IMR-90 (cell line): ENCODE data around the gene ZC2HC1C. TPM values are rescaled to one million over a fixed set of nuclear protein-coding genes. Genes with fewer than 3 reads are reported as not detected.

Experiments
- ATAC-seq: fragments of 200-7000 bp; cut with Tn5 transposase; 2 replicates; pipeline ENCODE4 v1.9.1; 2020; ENCODE audit warnings: low read depth, mild to moderate bottlenecking, moderate library complexity
- BruUV-seq: library from RNA; stranded (reverse); fragments of 400-500 nt; replicated peaks from 2 replicates; lab custom pipeline; 2021; lab: Mats Ljungman, UMichigan
- CTCF ChIA-PET: fragments of 300-600 bp; formaldehyde crosslinking; extraction: SDS; loops from one replicate; lab custom pipeline; 2021; ENCODE audit warnings: antibody characterized with exemption; lab: Yijun Ruan, JAX
- POLR2A ChIA-PET: fragments of 300-600 bp; sonication (Branson Sonifier 250); formaldehyde crosslinking; loops from one replicate; lab custom pipeline; 2022; ENCODE audit warnings: antibody characterized with exemption; ENCODE audit not compliant: unreplicated experiment; lab: Charles Lee
- DNase-seq: peaks from one replicate; pipeline ENCODE4 v3.0.0; 2013
- H2AFZ ChIP-seq: replicated peaks from 2 replicates; pipeline ENCODE3; 2013; ENCODE audit warnings: low read length, mild to moderate bottlenecking; ENCODE audit not compliant: poor library complexity
- H2AK5ac ChIP-seq: 2 replicates; pipeline ENCODE4 v1.6.1; 2013; ENCODE audit warnings: low read depth, low read length, inconsistent platforms
- H2AK9ac ChIP-seq: replicated peaks from 2 replicates; pipeline ENCODE3; 2013; ENCODE audit warnings: mild to moderate bottlenecking, low read depth, low read length, moderate library complexity; ENCODE audit not compliant: poor library complexity
- H2BK120ac ChIP-seq: 2 replicates; pipeline ENCODE4 v1.6.1; 2013; ENCODE audit warnings: low read depth, low read length, inconsistent platforms
- H2BK15ac ChIP-seq: 3 replicates; pipeline ENCODE4 v1.6.1; 2013; ENCODE audit warnings: low read depth, low read length, inconsistent platforms
- H2BK20ac ChIP-seq: 2 replicates; pipeline ENCODE4 v1.6.1; 2013; ENCODE audit warnings: low read depth, mild to moderate bottlenecking, inconsistent platforms, low read length, moderate library complexity
- H2BK5ac ChIP-seq: 2 replicates; pipeline ENCODE4 v1.6.1; 2013; ENCODE audit warnings: mild to moderate bottlenecking, low read depth, low read length, inconsistent platforms; ENCODE audit not compliant: poor library complexity, severe bottlenecking
- H3K14ac ChIP-seq: replicated peaks from 2 replicates; pipeline ENCODE4 v1.6.1; 2013; ENCODE audit warnings: low read depth, low read length, inconsistent platforms
- H3K18ac ChIP-seq: 2 replicates; pipeline ENCODE4 v1.6.1; 2013; ENCODE audit warnings: low read depth, low read length, control low read depth
- H3K23ac ChIP-seq: 2 replicates; pipeline ENCODE4 v1.6.1; 2013; ENCODE audit warnings: low read depth, low read length, inconsistent platforms
- H3K27ac ChIP-seq: 2 replicates; pipeline ENCODE4 v1.5.1; 2013; ENCODE audit warnings: mild to moderate bottlenecking, control low read depth, low read length; ENCODE audit not compliant: insufficient read depth
- H3K27me3 ChIP-seq: 2 replicates; pipeline ENCODE4 v1.6.1; 2013; ENCODE audit warnings: low read length; ENCODE audit not compliant: control insufficient read depth, insufficient read depth
- H3K36me3 ChIP-seq: 2 replicates; pipeline ENCODE4 v1.6.1; 2013; ENCODE audit warnings: low read length, mixed read lengths; ENCODE audit not compliant: control insufficient read depth, insufficient read depth
- H3K4ac ChIP-seq: 2 replicates; pipeline ENCODE4 v1.6.1; 2013; ENCODE audit warnings: low read depth, low read length, inconsistent platforms
- H3K4me1 ChIP-seq: 2 replicates; pipeline ENCODE4 v1.6.1; 2013; ENCODE audit warnings: low read length, mixed read lengths; ENCODE audit not compliant: control insufficient read depth, insufficient read depth
- H3K4me2 ChIP-seq: 2 replicates; pipeline ENCODE4 v1.6.1; 2013; ENCODE audit warnings: low read depth, mild to moderate bottlenecking, control low read depth, low read length, moderate library complexity
- H3K4me3 ChIP-seq: 2 replicates; pipeline ENCODE4 v1.5.1; 2013; ENCODE audit warnings: low read depth, mild to moderate bottlenecking, control low read depth, low read length, moderate library complexity; ENCODE audit not compliant: insufficient read depth
- H3K56ac ChIP-seq: 2 replicates; pipeline ENCODE4 v1.6.1; 2013; ENCODE audit warnings: low read length, inconsistent platforms; ENCODE audit not compliant: insufficient read depth; ENCODE audit errors: extremely low read depth
- H3K79me1 ChIP-seq, 2 experiments: 2 replicates each; pipeline ENCODE4 v1.6.1; 2013; ENCODE audit warnings: low read length in 2 of 2, inconsistent platforms in 1 of 2, low read depth in 1 of 2
- H3K9ac ChIP-seq: 2 replicates; pipeline ENCODE4 v1.6.1; 2013; ENCODE audit warnings: low read depth, low read length, control low read depth
- H3K9me1 ChIP-seq: 2 replicates; pipeline ENCODE4 v1.6.1; 2013; ENCODE audit warnings: low read length, inconsistent platforms; ENCODE audit not compliant: insufficient read depth
- H3K9me3 ChIP-seq: 2 replicates; pipeline ENCODE4 v1.6.1; 2013; ENCODE audit warnings: low read length; ENCODE audit not compliant: control insufficient read depth, insufficient read depth
- H4K20me1 ChIP-seq: 2 replicates; pipeline ENCODE4 v1.6.1; 2013; ENCODE audit warnings: low read length, inconsistent platforms; ENCODE audit not compliant: insufficient read depth
- H4K5ac ChIP-seq: 2 replicates; pipeline ENCODE4 v1.6.1; 2013; ENCODE audit warnings: mild to moderate bottlenecking, low read depth, low read length, control low read depth
- H4K8ac ChIP-seq, 2 experiments: 2 replicates each; pipeline ENCODE4 v1.6.1; 2013; ENCODE audit warnings: low read depth in 2 of 2, low read length in 2 of 2, control low read depth in 1 of 2, inconsistent platforms in 1 of 2
- H4K91ac ChIP-seq: 2 replicates; pipeline ENCODE4 v1.6.1; 2013; ENCODE audit warnings: low read depth, low read length, inconsistent platforms; ENCODE audit not compliant: insufficient read depth
- BHLHE40 ChIP-seq: fragments of 150-350 bp; IDR thresholded peaks from 2 replicates; pipeline ENCODE4 v1.6.1; 2016; ENCODE audit warnings: mild to moderate bottlenecking, low read depth, low read length
- CEBPB ChIP-seq: IDR thresholded peaks from 2 replicates; pipeline ENCODE4 v1.6.1; 2012; ENCODE audit warnings: low read depth, low read length, improper control_type of control experiment
- CHD1 ChIP-seq: IDR thresholded peaks from 2 replicates; pipeline ENCODE4 v1.6.1; 2012; ENCODE audit warnings: low read depth, low read length, improper control_type of control experiment
- FOS ChIP-seq: fragments of 150-350 bp; IDR thresholded peaks from 2 replicates; pipeline ENCODE4 v1.6.1; 2016; ENCODE audit warnings: low read depth, low read length
- MAFK ChIP-seq: IDR thresholded peaks from 2 replicates; pipeline ENCODE4 v1.6.1; 2012; ENCODE audit warnings: low read depth, low read length, improper control_type of control experiment
- MAZ ChIP-seq: IDR thresholded peaks from 2 replicates; pipeline ENCODE4 v1.6.1; 2012; ENCODE audit warnings: low read depth, mild to moderate bottlenecking, low read length, improper control_type of control experiment, moderate library complexity, borderline replicate concordance
- MXI1 ChIP-seq: IDR thresholded peaks from 2 replicates; pipeline ENCODE4 v1.6.1; 2012; ENCODE audit warnings: low read depth, mild to moderate bottlenecking, low read length, moderate library complexity, borderline replicate concordance
- NFE2L2 ChIP-seq: fragments of 150-350 bp; IDR thresholded peaks from 2 replicates; pipeline ENCODE4 v1.6.1; 2016; ENCODE audit warnings: low read depth, mild to moderate bottlenecking, low read length
- POLR2A ChIP-seq: IDR thresholded peaks from 2 replicates; pipeline ENCODE4 v1.6.1; 2012; ENCODE audit warnings: mild to moderate bottlenecking, low read depth, low read length
- WGBS, 2 experiments: methylation state at CpG; one replicate each; pipeline versions ENCODE4 v1.1.5 to v1.1.7; 2013; ENCODE audit warnings: missing lambda C conversion rate in 2 of 2; ENCODE audit not compliant: insufficient read length in 1 of 2; ENCODE audit errors: extremely low coverage in 2 of 2; 5-methylcytosine and 5-hydroxymethylcytosine counted together
- dilution Hi-C: fragments of 300-500 bp; cut with HindIII; formaldehyde crosslinking; loops from one replicate; pipeline ENCODE4 v1.14.3; 2018; ENCODE audit warnings: low sequenced_read_pairs; ENCODE audit not compliant: unreplicated experiment
- in situ Hi-C: fragments of 300-500 bp; cut with MboI; formaldehyde crosslinking; loops from 3 replicates; pipeline ENCODE4 v1.14.3; 2019; ENCODE audit warnings: low sequenced_read_pairs, inconsistent platforms, mixed read lengths
- intact Hi-C: fragments of 100-400 bp; cut with micrococcal nuclease; formaldehyde crosslinking; loops from 2 replicates; pipeline ENCODE4 v1.10.0; 2022
- polyA plus RNA-seq, 3 experiments: library from polyadenylated mRNA; depleted of rRNA; stranded (reverse); fragments of >200 nt; gene quantifications; 2 replicates each; pipeline ENCODE4 v1.2.3, GENCODE V29; 2012; ENCODE audit warnings: low replicate concordance in 1 of 3
- total RNA-seq: library from RNA; depleted of rRNA; stranded (reverse); fragments of >200 nt; gene quantifications from 2 replicates; pipeline ENCODE4 v1.2.3, GENCODE V29; 2012
- TF ChIP-seq, protein P1 (sequence below): fragments of 150-350 bp; IDR thresholded peaks from 2 replicates; pipeline ENCODE4 v1.6.1; 2017; ENCODE audit warnings: mild to moderate bottlenecking, antibody characterized with exemption, low read length, low read depth

ZC2HC1C gene
- total and polyA plus RNA-seq, 2 of the 4 experiments (the other 2 are of a cell fraction) = 0.15 to 0.54 TPM

- ATAC-seq = peak; percentile 84
- in situ Hi-C loops (no loop called here), dilution Hi-C loops (no loop called here), intact Hi-C loops (no loop called here)
- Histone ChIP-seq H3K14ac (no peak overlapping the region), H3K4me1 (peaks cover 2% of the 10 kb centered on the region; the same call in 1 of the 2 replicates), H3K27ac (no peak overlapping the region), H3K18ac (no peak overlapping the region), H3K9ac (no peak overlapping the region), H3K9me1 (peaks cover 5% of the 10 kb centered on the region; the same call in 1 of the 2 replicates), H3K4ac (no peak overlapping the region), H2AK5ac (no peak overlapping the region), H3K23ac (no peak overlapping the region), H3K4me2 (no peak overlapping the region), H3K4me3 (no peak overlapping the region), H2BK120ac (no peak overlapping the region), H4K91ac (no peak overlapping the region), H2BK20ac (no peak overlapping the region), H3K27me3 (no peaks in the 10 kb centered on the region), H2BK5ac (peak overlapping the region; percentile 43), H4K8ac (no peak overlapping the region), H3K56ac (no peak overlapping the region), H2BK15ac (no peak overlapping the region), H4K20me1 (no peaks in the 10 kb centered on the region), H2AK9ac (no peak overlapping the region), H4K5ac (no peak overlapping the region), H3K36me3 (peaks cover 11% of the 10 kb centered on the region), H2AFZ (no peak overlapping the region), H3K9me3 (no peaks in the 10 kb centered on the region), H3K79me1 (no peaks in the 10 kb centered on the region; a peak in 1 of 4 replicates)
- CTCF ChIA-PET = interaction anchor here (1.1 kb wide), 1 partner anchor 9 kb away, joined by 3 read pairs; no protein-coding TSS in a partner anchor
- WGBS, 2 experiments = no CpG with 5 or more reads among the region's 1 CpG
- peak; percentile 62 for DNase-seq
- no peak for TF ChIP-seq POLR2A
- no peak for TF ChIP-seq CEBPB
- no peak for TF ChIP-seq MAFK
- TF ChIP-seq FOS = no peak
- no peak for TF ChIP-seq CHD1
- TF ChIP-seq BHLHE40 = no peak
- TF ChIP-seq, protein P1, sequence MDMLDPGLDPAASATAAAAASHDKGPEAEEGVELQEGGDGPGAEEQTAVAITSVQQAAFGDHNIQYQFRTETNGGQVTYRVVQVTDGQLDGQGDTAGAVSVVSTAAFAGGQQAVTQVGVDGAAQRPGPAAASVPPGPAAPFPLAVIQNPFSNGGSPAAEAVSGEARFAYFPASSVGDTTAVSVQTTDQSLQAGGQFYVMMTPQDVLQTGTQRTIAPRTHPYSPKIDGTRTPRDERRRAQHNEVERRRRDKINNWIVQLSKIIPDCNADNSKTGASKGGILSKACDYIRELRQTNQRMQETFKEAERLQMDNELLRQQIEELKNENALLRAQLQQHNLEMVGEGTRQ = no peak
- TF ChIP-seq MXI1 = no peak
- no peak for TF ChIP-seq NFE2L2
- TF ChIP-seq MAZ = no peak
- BruUV-seq = no TSS peak
- POLR2A ChIA-PET = no interaction called here
These were observed 46.3 kb upstream of the ZC2HC1C start for GRCh38 chr14:75023108-75023507.
